Measurements from ENCODE around the gene SKAP1.

DNA sequence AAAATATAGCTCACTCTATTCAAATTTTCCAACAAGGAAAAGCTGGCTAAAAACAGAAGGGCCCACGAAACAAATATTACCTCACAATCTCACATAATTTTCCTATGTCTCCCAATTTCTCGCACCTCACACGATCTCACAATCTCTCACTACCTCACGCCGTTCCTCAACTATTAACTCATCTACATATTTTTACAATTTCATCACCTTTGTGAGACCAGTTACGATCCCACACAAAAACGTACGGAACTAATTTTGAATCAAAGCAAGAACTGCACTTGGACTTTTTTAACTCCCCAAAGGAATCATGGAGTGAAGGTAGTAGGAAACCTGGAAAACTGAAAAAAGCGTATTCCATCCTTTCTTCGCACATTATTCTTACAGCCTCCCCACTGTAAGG lies 329.9 kb downstream of the SKAP1 start:
- TF ChIP-seq, protein P1, sequence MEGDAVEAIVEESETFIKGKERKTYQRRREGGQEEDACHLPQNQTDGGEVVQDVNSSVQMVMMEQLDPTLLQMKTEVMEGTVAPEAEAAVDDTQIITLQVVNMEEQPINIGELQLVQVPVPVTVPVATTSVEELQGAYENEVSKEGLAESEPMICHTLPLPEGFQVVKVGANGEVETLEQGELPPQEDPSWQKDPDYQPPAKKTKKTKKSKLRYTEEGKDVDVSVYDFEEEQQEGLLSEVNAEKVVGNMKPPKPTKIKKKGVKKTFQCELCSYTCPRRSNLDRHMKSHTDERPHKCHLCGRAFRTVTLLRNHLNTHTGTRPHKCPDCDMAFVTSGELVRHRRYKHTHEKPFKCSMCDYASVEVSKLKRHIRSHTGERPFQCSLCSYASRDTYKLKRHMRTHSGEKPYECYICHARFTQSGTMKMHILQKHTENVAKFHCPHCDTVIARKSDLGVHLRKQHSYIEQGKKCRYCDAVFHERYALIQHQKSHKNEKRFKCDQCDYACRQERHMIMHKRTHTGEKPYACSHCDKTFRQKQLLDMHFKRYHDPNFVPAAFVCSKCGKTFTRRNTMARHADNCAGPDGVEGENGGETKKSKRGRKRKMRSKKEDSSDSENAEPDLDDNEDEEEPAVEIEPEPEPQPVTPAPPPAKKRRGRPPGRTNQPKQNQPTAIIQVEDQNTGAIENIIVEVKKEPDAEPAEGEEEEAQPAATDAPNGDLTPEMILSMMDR (conservative IDR thresholded peaks at IDR 0.05 in 1 of 2, IDR thresholded peaks at IDR 0.05 in 1 of 2; ENCODE audit: extremely low read depth in 1 of 2, insufficient read depth in 1 of 2, low read depth in 1 of 2, low read length in 2 of 2), result no peak
- no peak for TF ChIP-seq EZH2 (IDR thresholded peaks at IDR 0.05; ENCODE audit: borderline replicate concordance, low read length)

All from mammary epithelial cell (primary cell).